OCI-LY7 (cell line): ENCODE measurements around the gene MCF2L2.

Source experiments
- EZH2phosphoT487 ChIP-seq: fragments of 200-600 bp; sonication (generic); IDR thresholded peaks from 2 replicates; pipeline ENCODE4 v1.6.1; 2018; ENCODE audit warnings: low read depth, borderline replicate concordance, mild to moderate bottlenecking, mixed run types, antibody characterized with exemption, low read length, moderate library complexity, mixed read lengths
- TF ChIP-seq, protein P1 (sequence below): fragments of 200-600 bp; sonication (generic); conservative IDR thresholded peaks from 2 replicates; pipeline ENCODE4 v1.5.1; 2014; ENCODE audit warnings: mild to moderate bottlenecking, antibody characterized with exemption, low read length, moderate library complexity, mixed read lengths

DNA sequence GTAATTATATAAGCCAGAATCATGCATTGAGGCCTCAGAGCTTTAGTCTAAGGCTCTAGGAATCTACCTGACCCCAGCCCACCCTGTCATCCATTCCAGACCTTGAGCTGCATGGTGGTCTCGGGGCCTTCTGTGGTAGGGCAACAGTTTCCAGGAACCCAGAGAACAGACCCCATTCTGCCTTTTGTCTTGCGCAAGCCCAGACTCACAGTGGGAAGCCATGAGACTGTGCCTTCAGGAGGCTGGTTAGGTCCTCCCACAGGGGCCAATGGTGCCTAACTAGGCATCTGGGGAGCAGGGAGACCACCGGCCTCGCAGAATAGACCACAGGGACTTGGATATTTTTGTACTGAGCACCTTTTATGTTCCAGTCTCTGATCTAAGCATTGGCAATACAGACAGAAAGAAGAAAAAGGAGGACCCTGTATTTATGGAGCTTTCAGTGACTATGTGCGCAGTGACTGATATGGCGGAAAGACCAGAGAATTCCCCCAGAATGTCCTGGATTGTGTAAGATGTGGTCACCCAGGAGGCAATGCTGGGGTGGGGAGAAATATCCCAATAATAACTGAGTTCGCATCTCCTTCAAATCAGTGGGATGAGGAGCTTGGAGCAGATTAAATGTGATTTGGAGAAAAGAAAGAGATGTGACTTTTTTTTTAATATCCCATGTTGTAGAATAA is 40.1 kb downstream of the MCF2L2 start:
- TF ChIP-seq, protein P1, sequence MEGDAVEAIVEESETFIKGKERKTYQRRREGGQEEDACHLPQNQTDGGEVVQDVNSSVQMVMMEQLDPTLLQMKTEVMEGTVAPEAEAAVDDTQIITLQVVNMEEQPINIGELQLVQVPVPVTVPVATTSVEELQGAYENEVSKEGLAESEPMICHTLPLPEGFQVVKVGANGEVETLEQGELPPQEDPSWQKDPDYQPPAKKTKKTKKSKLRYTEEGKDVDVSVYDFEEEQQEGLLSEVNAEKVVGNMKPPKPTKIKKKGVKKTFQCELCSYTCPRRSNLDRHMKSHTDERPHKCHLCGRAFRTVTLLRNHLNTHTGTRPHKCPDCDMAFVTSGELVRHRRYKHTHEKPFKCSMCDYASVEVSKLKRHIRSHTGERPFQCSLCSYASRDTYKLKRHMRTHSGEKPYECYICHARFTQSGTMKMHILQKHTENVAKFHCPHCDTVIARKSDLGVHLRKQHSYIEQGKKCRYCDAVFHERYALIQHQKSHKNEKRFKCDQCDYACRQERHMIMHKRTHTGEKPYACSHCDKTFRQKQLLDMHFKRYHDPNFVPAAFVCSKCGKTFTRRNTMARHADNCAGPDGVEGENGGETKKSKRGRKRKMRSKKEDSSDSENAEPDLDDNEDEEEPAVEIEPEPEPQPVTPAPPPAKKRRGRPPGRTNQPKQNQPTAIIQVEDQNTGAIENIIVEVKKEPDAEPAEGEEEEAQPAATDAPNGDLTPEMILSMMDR: no peak
- TF ChIP-seq EZH2phosphoT487: no peak
